NK-92 treated with Interleukin-12 subunit alpha and Interleukin-12 subunit beta, amount 100 ng/mL, for 24 hours (cell line): ENCODE data around the gene RAB27A.

Experiments used
- DNase-seq: peaks from one replicate; lab custom pipeline; 2025; lab: John Stamatoyannopoulos, UW

RAB27A gene

GRCh38 chr15:55221090-55222011 is 68.3 kb downstream of the RAB27A start:
- peak; percentile 77 for DNase-seq

- DNase-seq, result no peak
These were observed 69.0 kb downstream of the RAB27A start for GRCh38 chr15:55220606-55221005.

- DNase-seq, result no peak
These were observed 71.6 kb downstream of the RAB27A start for GRCh38 chr15:55218056-55218455.

- DNase-seq, result no peak
These were observed 85.1 kb downstream of the RAB27A start for GRCh38 chr15:55204464-55204863.

- DNase-seq, result no peak
These were observed 87.4 kb downstream of the RAB27A start for GRCh38 chr15:55202206-55202605.

GRCh38 chr15:55198706-55199105 is 90.9 kb downstream of the RAB27A start:
- DNase-seq, result no peak

- no peak for DNase-seq
These were observed 91.9 kb downstream of the RAB27A start for GRCh38 chr15:55197719-55198118.

- DNase-seq, result no peak
These were observed 92.3 kb downstream of the RAB27A start for GRCh38 chr15:55197362-55197705.

GRCh38 chr15:55196458-55197361 is 92.9 kb downstream of the RAB27A start, which contains the start of gene RSL24D1:
TSS of gene RSL24D1 (minus strand) at chr15:55196941. CDS start at chr15:55196890, 51 bp downstream.
- DNase-seq, result peak; percentile 98

GRCh38 chr15:55195996-55196395 is 93.6 kb downstream of the RAB27A start:
- no peak for DNase-seq

- DNase-seq, result no peak
These were observed 95.4 kb downstream of the RAB27A start for GRCh38 chr15:55194256-55194655.

- DNase-seq, result no peak
These were observed 103.3 kb downstream of the RAB27A start for GRCh38 chr15:55186331-55186730.

GRCh38 chr15:55183679-55184078 is 105.9 kb downstream of the RAB27A start:
- no peak for DNase-seq

- DNase-seq, result no peak
These were observed 110.5 kb downstream of the RAB27A start for GRCh38 chr15:55179141-55179540.

- DNase-seq, result no peak
These were observed 119.3 kb downstream of the RAB27A start for GRCh38 chr15:55170361-55170760.

GRCh38 chr15:55168350-55168974 is 121.2 kb downstream of the RAB27A start:
- DNase-seq, result peak; percentile 6

GRCh38 chr15:55164284-55164683 is 125.3 kb downstream of the RAB27A start:
- DNase-seq, result no peak
